HepG2 (cell line): Measurements from ENCODE around the gene DOCK2. TPM values are rescaled to one million over a fixed set of nuclear protein-coding genes. Genes with fewer than 3 reads are reported as not detected.

Experiments
- ATAC-seq: fragments of 200-7000 bp; cut with Tn5 transposase; 3 replicates; pipeline ENCODE4 v1.9.1; 2020; ENCODE audit warnings: mild to moderate bottlenecking, moderate library complexity
- BruUV-seq: library from RNA; stranded (reverse); fragments of 400-500 nt; replicated peaks from 2 replicates; lab custom pipeline; 2021; lab: Mats Ljungman, UMichigan
- CTCF ChIA-PET: fragments of 300-600 bp; formaldehyde crosslinking; extraction: SDS; loops from one replicate; lab custom pipeline; 2021; ENCODE audit warnings: low total read pairs, inconsistent platforms, low intra/inter-chr PET ratio; lab: Yijun Ruan, JAX
- POLR2A ChIA-PET: fragments of 350-600 bp; sonication (Branson Sonifier 250); formaldehyde crosslinking; loops from one replicate; lab custom pipeline; 2020; ENCODE audit warnings: antibody characterized with exemption, inconsistent platforms; lab: Yijun Ruan, JAX
- DNase-seq: peaks from one replicate; pipeline ENCODE4 v3.0.0-alpha.2; 2015; ENCODE audit warnings: low spot score
- FAIRE-seq: peaks from 3 replicates; lab custom pipeline; 2011; peaks lifted over from hg19 to GRCh38; lab: Jason Lieb, UNC
- H2AFZ ChIP-seq: one replicate; pipeline ENCODE4 v1.6.1; 2011; ENCODE audit warnings: low read length, inconsistent platforms
- H3K27ac ChIP-seq: fragments of 300-600 bp; 3 replicates; pipeline ENCODE4 v1.8.0; 2011; ENCODE audit warnings: mixed run types, mild to moderate bottlenecking, mixed read lengths, low read length, inconsistent platforms; ENCODE audit not compliant: insufficient read depth; ENCODE audit errors: extremely low read length
- H3K27me3 ChIP-seq, 2 experiments: fragments of 200-600 bp in 1 of 2; 2 replicates in 1 of 2; 3 replicates in 1 of 2; pipeline versions ENCODE4 v1.6.0 to v1.8.0; 2011; ENCODE audit warnings: low read length in 2 of 2, mild to moderate bottlenecking in 2 of 2, moderate library complexity in 2 of 2, inconsistent platforms in 1 of 2; ENCODE audit not compliant: insufficient read depth in 2 of 2, control insufficient read depth in 1 of 2
- H3K36me3 ChIP-seq, 2 experiments: fragments of 200-600 bp in 1 of 2; replicated peaks in 1 of 2; 2 replicates in 1 of 2; 3 replicates in 1 of 2; pipeline versions ENCODE4 v1.5.1 to v1.8.0; 2011; ENCODE audit warnings: low read length in 2 of 2, inconsistent platforms in 1 of 2; ENCODE audit not compliant: insufficient read depth in 2 of 2, control insufficient read depth in 1 of 2
- H3K4me1 ChIP-seq: 2 replicates; pipeline ENCODE4 v1.5.1; 2012; ENCODE audit warnings: low read length, inconsistent platforms; ENCODE audit not compliant: insufficient read depth
- H3K4me2 ChIP-seq: 2 replicates; pipeline ENCODE4 v1.6.0; 2011; ENCODE audit warnings: low read depth, low read length, inconsistent platforms
- H3K4me3 ChIP-seq, 3 experiments: fragments of 200-600 bp in 1 of 3; sonication (generic), shearing (Covaris generic) in 1 of 3; replicated peaks in 1 of 3; 2 replicates each; pipeline ENCODE4 v1.5.1; 2011 to 2016; ENCODE audit warnings: low read length in 3 of 3, inconsistent platforms in 2 of 3, low read depth in 2 of 3, mild to moderate bottlenecking in 2 of 3, control low read depth in 1 of 3, mixed read lengths in 1 of 3; ENCODE audit not compliant: insufficient read depth in 1 of 3
- H3K79me2 ChIP-seq: one replicate; pipeline ENCODE4 v1.6.1; 2011; ENCODE audit warnings: low read length, inconsistent platforms; ENCODE audit not compliant: insufficient read depth
- H3K9ac ChIP-seq: 2 replicates; pipeline ENCODE4 v1.6.0; 2011; ENCODE audit warnings: mild to moderate bottlenecking, low read depth, low read length, inconsistent platforms; ENCODE audit not compliant: insufficient read depth
- H3K9me3 ChIP-seq: 2 replicates; pipeline ENCODE4 v1.5.1; 2012; ENCODE audit warnings: mild to moderate bottlenecking, low read length
- H4K20me1 ChIP-seq: 2 replicates; pipeline ENCODE4 v1.6.0; 2011; ENCODE audit warnings: inconsistent platforms, mild to moderate bottlenecking, low read length, moderate library complexity; ENCODE audit not compliant: insufficient read depth
- KDM6A ChIP-seq: IDR thresholded peaks from 2 replicates; pipeline ENCODE4 v1.6.1; 2016; ENCODE audit warnings: low read depth
- POLR2AphosphoS2 ChIP-seq: IDR thresholded peaks from 2 replicates; pipeline ENCODE4 v1.6.1; 2011; ENCODE audit warnings: low read depth, low read length, improper control_type of control experiment
- TCF12 ChIP-seq, 2 experiments: fragments of 450-650 bp in 1 of 2; sonication (generic) in 1 of 2; formaldehyde crosslinking in 1 of 2; IDR thresholded peaks; 2 replicates each; pipeline versions ENCODE4 v1.6.1 to v1.8.0; 2017 to 2022; ENCODE audit warnings: antibody characterized with exemption in 1 of 2, mild to moderate bottlenecking in 1 of 2, missing genetic modification reagents in 1 of 2, moderate library complexity in 1 of 2
- ZFP82 ChIP-seq: sonication (generic); formaldehyde crosslinking; IDR thresholded peaks from 2 replicates; pipeline ENCODE4 v1.5.1; 2020; ENCODE audit warnings: mild to moderate bottlenecking, missing genetic modification reagents, borderline replicate concordance
- ZNF354B ChIP-seq: sonication (generic); formaldehyde crosslinking; IDR thresholded peaks from 2 replicates; pipeline ENCODE4 v1.8.0; 2022; ENCODE audit warnings: mild to moderate bottlenecking, missing genetic modification reagents
- ZNF83 ChIP-seq: sonication (generic); formaldehyde crosslinking; IDR thresholded peaks from 2 replicates; pipeline ENCODE4 v1.4.0; 2020; ENCODE audit warnings: missing genetic modification reagents, mild to moderate bottlenecking, borderline replicate concordance
- WGBS: methylation state at CpG from one replicate; pipeline ENCODE4 v1.1.6; 2017; ENCODE audit warnings: low lambda C conversion rate; 5-methylcytosine and 5-hydroxymethylcytosine counted together
- in situ Hi-C: cut with HindIII; loops from 2 replicates; pipeline ENCODE4 v1.10.0; 2017; ENCODE audit warnings: low pct_unique_long_range_greater_than_20kb; ENCODE audit not compliant: extremely low pct_ligation_motif_present
- intact Hi-C: fragments of 100-400 bp; cut with micrococcal nuclease; formaldehyde crosslinking; loops from one replicate; pipeline ENCODE4 v1.10.0; 2022; ENCODE audit not compliant: unreplicated experiment
- polyA plus RNA-seq, 8 experiments: library from polyadenylated mRNA; depleted of rRNA in 3 of 8; stranded (reverse) in 7 of 8; unstranded in 1 of 8; fragments of >200 nt; fragmentation: Illumina TruSeq in 4 of 8; extraction: Trizol in 4 of 8; gene quantifications; 2 replicates each; pipeline versions ENCODE4 v1.2.1 to v1.2.3, GENCODE V29; 2011 to 2016; ENCODE audit warnings: low read depth in 4 of 8, missing spikeins in 1 of 8, mixed read lengths in 1 of 8; ENCODE audit not compliant: insufficient read depth in 1 of 8
- total RNA-seq, 5 experiments: library from RNA; depleted of rRNA; stranded (reverse); fragments of >200 nt; fragmentation: Illumina TruSeq; extraction: Trizol; gene quantifications; 2 replicates each; pipeline ENCODE4 v1.2.3, GENCODE V29; 2016; ENCODE audit warnings: low read depth in 1 of 5
- TF ChIP-seq, protein P1 (sequence below): fragments of 450-650 bp; IDR thresholded peaks from 2 replicates; pipeline ENCODE4 v1.6.1; 2016
- TF ChIP-seq, protein P2 (sequence below), 2 experiments: fragments of 450-650 bp in 1 of 2; sonication (generic) in 1 of 2; formaldehyde crosslinking; IDR thresholded peaks; 2 replicates each; pipeline versions ENCODE4 v1.5.0 to v1.8.0; 2020 to 2022; ENCODE audit warnings: mild to moderate bottlenecking in 1 of 2, missing genetic modification reagents in 1 of 2
- TF ChIP-seq, protein P3 (sequence below): sonication (generic); formaldehyde crosslinking; IDR thresholded peaks from 2 replicates; pipeline ENCODE4 v1.5.0; 2020; ENCODE audit warnings: mild to moderate bottlenecking, missing genetic modification reagents
- TF ChIP-seq, protein P4 (sequence below), 2 experiments: sonication (generic) in 1 of 2; formaldehyde crosslinking in 1 of 2; IDR thresholded peaks; 2 replicates each; pipeline versions ENCODE4 v1.4.0 to v1.6.1; 2016 to 2020; ENCODE audit warnings: borderline replicate concordance in 1 of 2, low read depth in 1 of 2, mild to moderate bottlenecking in 1 of 2, missing genetic modification reagents in 1 of 2
- TF ChIP-seq, protein P5 (sequence below): sonication (generic); formaldehyde crosslinking; IDR thresholded peaks from 2 replicates; pipeline ENCODE4 v1.4.0; 2020; ENCODE audit warnings: missing genetic modification reagents

Gene DOCK2
- total and polyA plus RNA-seq, 2 of the 13 experiments (the other 11 are each of a cell fraction or from before 2014, with no cell fraction given) = not detected

DNA sequence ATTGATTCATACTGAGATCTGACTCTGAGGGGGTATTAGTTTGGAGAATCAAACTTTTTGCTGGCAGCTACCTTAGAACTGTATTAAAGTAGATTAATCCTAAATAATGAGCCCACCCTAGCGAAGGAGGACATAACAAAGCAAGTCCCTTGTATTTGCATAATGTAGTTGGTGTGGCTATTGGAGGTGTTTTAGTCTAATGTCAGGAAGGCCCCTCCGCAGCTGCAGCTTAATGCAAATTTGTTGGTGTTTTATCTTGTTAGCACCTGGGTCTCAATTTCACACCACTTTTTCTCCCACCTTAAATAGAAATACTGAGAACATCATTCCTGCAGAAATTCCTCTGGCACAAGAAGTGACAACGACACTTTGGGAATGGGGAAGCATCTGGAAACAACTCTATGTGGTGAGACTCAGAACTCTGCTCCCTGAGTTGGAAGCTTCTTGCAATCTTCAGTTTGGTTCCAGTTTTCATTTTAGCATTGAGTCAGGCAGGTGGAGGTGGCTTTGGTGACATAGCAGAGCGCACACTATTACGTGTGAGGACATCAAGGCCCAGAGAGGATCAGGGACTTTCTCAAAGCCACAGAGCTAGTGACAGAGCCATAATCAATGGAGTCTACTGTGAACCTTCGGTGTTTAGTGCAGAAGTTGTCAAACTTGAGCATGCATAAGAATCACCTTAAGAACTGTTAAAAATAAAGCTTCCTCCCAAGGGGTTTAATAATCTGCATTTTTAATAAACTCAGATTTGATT is 33.9 kb downstream of the DOCK2 start:
- DNase-seq (no peak), ATAC-seq (no peak), FAIRE-seq (no peak)
- BruUV-seq = no TSS peak
- no peak overlapping the region for H3K27ac ChIP-seq
- no peaks in the 10 kb centered on the region for H3K79me2 ChIP-seq
- intact Hi-C loops = no loop called here
- H2AFZ ChIP-seq = no peak overlapping the region
- H4K20me1 ChIP-seq = no peaks in the 10 kb centered on the region
- H3K9ac ChIP-seq = no peak overlapping the region
- H3K27me3 ChIP-seq = peaks cover 0 to 2% of the 10 kb centered on the region in 2 experiments; a peak in 2 of 5 replicates
- H3K4me3 ChIP-seq = no peak overlapping the region
- no peaks in the 10 kb centered on the region for H3K4me1 ChIP-seq
- ChIA-PET POLR2A (no interaction called here), CTCF (no interaction called here)
- no peak overlapping the region for H3K4me2 ChIP-seq
- H3K9me3 ChIP-seq = no peaks in the 10 kb centered on the region
- WGBS = 2% methylated on average over 6 of the region's 6 CpGs
- no peaks in the 10 kb centered on the region for H3K36me3 ChIP-seq
- in situ Hi-C loops = no loop called here
- TF ChIP-seq ZFP82 (no peak), POLR2AphosphoS2 (no peak), KDM6A (no peak), TCF12 (IDR thresholded peaks at IDR 0.05) (no peak), TCF12 (CRISPR knock-in tag; IDR thresholded peaks at IDR 0.05) (no peak), ZNF83 (CRISPR knock-in tag) (no peak), ZNF354B (CRISPR knock-in tag) (no peak)
- TF ChIP-seq, protein P1, sequence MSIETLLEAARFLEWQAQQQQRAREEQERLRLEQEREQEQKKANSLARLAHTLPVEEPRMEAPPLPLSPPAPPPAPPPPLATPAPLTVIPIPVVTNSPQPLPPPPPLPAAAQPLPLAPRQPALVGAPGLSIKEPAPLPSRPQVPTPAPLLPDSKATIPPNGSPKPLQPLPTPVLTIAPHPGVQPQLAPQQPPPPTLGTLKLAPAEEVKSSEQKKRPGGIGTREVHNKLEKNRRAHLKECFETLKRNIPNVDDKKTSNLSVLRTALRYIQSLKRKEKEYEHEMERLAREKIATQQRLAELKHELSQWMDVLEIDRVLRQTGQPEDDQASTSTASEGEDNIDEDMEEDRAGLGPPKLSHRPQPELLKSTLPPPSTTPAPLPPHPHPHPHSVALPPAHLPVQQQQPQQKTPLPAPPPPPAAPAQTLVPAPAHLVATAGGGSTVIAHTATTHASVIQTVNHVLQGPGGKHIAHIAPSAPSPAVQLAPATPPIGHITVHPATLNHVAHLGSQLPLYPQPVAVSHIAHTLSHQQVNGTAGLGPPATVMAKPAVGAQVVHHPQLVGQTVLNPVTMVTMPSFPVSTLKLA = no peak
- TF ChIP-seq, protein P2, sequence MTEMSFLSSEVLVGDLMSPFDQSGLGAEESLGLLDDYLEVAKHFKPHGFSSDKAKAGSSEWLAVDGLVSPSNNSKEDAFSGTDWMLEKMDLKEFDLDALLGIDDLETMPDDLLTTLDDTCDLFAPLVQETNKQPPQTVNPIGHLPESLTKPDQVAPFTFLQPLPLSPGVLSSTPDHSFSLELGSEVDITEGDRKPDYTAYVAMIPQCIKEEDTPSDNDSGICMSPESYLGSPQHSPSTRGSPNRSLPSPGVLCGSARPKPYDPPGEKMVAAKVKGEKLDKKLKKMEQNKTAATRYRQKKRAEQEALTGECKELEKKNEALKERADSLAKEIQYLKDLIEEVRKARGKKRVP (CRISPR knock-in tag; IDR thresholded peaks at IDR 0.05) = no peak
- TF ChIP-seq, protein P3, sequence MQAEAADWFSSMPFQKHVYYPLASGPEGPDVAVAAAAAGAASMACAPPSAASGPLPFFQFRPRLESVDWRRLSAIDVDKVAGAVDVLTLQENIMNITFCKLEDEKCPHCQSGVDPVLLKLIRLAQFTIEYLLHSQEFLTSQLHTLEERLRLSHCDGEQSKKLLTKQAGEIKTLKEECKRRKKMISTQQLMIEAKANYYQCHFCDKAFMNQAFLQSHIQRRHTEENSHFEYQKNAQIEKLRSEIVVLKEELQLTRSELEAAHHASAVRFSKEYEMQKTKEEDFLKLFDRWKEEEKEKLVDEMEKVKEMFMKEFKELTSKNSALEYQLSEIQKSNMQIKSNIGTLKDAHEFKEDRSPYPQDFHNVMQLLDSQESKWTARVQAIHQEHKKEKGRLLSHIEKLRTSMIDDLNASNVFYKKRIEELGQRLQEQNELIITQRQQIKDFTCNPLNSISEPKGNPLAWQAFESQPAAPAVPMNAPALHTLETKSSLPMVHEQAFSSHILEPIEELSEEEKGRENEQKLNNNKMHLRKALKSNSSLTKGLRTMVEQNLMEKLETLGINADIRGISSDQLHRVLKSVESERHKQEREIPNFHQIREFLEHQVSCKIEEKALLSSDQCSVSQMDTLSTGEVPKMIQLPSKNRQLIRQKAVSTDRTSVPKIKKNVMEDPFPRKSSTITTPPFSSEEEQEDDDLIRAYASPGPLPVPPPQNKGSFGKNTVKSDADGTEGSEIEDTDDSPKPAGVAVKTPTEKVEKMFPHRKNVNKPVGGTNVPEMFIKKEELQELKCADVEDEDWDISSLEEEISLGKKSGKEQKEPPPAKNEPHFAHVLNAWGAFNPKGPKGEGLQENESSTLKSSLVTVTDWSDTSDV (CRISPR knock-in tag) = no peak
- TF ChIP-seq, protein P4, sequence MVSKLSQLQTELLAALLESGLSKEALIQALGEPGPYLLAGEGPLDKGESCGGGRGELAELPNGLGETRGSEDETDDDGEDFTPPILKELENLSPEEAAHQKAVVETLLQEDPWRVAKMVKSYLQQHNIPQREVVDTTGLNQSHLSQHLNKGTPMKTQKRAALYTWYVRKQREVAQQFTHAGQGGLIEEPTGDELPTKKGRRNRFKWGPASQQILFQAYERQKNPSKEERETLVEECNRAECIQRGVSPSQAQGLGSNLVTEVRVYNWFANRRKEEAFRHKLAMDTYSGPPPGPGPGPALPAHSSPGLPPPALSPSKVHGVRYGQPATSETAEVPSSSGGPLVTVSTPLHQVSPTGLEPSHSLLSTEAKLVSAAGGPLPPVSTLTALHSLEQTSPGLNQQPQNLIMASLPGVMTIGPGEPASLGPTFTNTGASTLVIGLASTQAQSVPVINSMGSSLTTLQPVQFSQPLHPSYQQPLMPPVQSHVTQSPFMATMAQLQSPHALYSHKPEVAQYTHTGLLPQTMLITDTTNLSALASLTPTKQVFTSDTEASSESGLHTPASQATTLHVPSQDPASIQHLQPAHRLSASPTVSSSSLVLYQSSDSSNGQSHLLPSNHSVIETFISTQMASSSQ (IDR thresholded peaks at IDR 0.05; ENCODE audit: low read depth) = no peak
- TF ChIP-seq, protein P4 (CRISPR knock-in tag; IDR thresholded peaks at IDR 0.05; ENCODE audit: borderline replicate concordance) = no peak
- TF ChIP-seq, protein P5, sequence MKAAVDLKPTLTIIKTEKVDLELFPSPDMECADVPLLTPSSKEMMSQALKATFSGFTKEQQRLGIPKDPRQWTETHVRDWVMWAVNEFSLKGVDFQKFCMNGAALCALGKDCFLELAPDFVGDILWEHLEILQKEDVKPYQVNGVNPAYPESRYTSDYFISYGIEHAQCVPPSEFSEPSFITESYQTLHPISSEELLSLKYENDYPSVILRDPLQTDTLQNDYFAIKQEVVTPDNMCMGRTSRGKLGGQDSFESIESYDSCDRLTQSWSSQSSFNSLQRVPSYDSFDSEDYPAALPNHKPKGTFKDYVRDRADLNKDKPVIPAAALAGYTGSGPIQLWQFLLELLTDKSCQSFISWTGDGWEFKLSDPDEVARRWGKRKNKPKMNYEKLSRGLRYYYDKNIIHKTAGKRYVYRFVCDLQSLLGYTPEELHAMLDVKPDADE (CRISPR knock-in tag) = no peak
